SK-N-SH (cell line): ENCODE measurements around the gene RASL10A.

Experiments used
- CHD2 ChIP-seq: fragments of 150-350 bp; IDR thresholded peaks from 2 replicates; pipeline ENCODE4 v1.6.1; 2018; ENCODE audit warnings: low read length; ENCODE audit not compliant: partially characterized antibody
- EP300 ChIP-seq, 2 experiments: IDR thresholded peaks; 2 replicates each; pipeline versions ENCODE4 v1.4.0 to v1.6.1; 2012; ENCODE audit warnings: borderline replicate concordance in 1 of 2, low read depth in 1 of 2, low read length in 1 of 2
- EZH2phosphoT487 ChIP-seq: fragments of 200-600 bp; sonication (generic); IDR thresholded peaks from 2 replicates; pipeline ENCODE4 v1.6.1; 2017; ENCODE audit warnings: low read depth, mixed run types, mild to moderate bottlenecking, antibody characterized with exemption, moderate library complexity, borderline replicate concordance
- MXI1 ChIP-seq: IDR thresholded peaks from 2 replicates; pipeline ENCODE4 v1.6.1; 2012; ENCODE audit warnings: mild to moderate bottlenecking, low read depth, low read length, improper control_type of control experiment
- POLR2AphosphoS5 ChIP-seq: IDR thresholded peaks from 2 replicates; pipeline ENCODE4 v1.6.1; 2012; ENCODE audit warnings: low read depth, low read length
- RFX5 ChIP-seq: IDR thresholded peaks from 2 replicates; pipeline ENCODE4 v1.6.1; 2012; ENCODE audit warnings: mild to moderate bottlenecking, improper control_type of control experiment, low read length
- SMC3 ChIP-seq: IDR thresholded peaks from 2 replicates; pipeline ENCODE4 v1.6.1; 2012; ENCODE audit warnings: low read depth, low read length, improper control_type of control experiment
- YY1 ChIP-seq: IDR thresholded peaks from 2 replicates; pipeline ENCODE4 v1.4.0; 2012; ENCODE audit warnings: low read depth, mild to moderate bottlenecking
- TF ChIP-seq, protein P1 (sequence below): IDR thresholded peaks from 2 replicates; pipeline ENCODE4 v1.4.0; 2012; ENCODE audit warnings: low read depth
- TF ChIP-seq, protein P2 (sequence below): fragments of 200-600 bp; sonication (generic); IDR thresholded peaks from 2 replicates; pipeline ENCODE4 v1.6.1; 2017; ENCODE audit warnings: antibody characterized with exemption, mild to moderate bottlenecking, moderate library complexity
- TF ChIP-seq, protein P3 (sequence below): IDR thresholded peaks from 2 replicates; pipeline ENCODE4 v1.6.1; 2012; ENCODE audit warnings: mild to moderate bottlenecking, low read depth, low read length, moderate library complexity
- TF ChIP-seq, protein P4 (sequence below): fragments of 150-350 bp; IDR thresholded peaks from 2 replicates; pipeline ENCODE4 v1.6.1; 2017; ENCODE audit warnings: antibody characterized with exemption, low read length, low read depth, borderline replicate concordance

DNA sequence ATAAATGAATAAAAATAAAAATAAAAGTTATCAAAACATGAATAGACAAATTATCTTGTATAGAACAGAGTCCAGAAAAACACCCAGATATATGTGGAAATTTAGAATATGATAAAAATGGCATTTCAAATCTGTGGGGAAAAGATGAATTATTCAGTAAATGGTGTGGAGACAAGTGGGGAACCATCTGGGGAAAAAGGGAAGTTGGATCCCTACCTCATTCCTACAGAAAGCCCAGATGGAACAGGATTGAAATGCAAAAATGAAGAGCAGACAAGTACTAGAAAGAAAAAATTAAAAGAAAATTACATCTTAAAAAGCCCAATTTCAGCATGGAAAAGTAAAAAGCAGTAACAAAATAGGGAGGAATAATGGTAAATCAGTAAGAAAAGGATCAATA is 8.1 kb upstream of the RASL10A start:
- TF ChIP-seq, protein P1, sequence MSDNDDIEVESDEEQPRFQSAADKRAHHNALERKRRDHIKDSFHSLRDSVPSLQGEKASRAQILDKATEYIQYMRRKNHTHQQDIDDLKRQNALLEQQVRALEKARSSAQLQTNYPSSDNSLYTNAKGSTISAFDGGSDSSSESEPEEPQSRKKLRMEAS: no peak
- TF ChIP-seq, protein P2, sequence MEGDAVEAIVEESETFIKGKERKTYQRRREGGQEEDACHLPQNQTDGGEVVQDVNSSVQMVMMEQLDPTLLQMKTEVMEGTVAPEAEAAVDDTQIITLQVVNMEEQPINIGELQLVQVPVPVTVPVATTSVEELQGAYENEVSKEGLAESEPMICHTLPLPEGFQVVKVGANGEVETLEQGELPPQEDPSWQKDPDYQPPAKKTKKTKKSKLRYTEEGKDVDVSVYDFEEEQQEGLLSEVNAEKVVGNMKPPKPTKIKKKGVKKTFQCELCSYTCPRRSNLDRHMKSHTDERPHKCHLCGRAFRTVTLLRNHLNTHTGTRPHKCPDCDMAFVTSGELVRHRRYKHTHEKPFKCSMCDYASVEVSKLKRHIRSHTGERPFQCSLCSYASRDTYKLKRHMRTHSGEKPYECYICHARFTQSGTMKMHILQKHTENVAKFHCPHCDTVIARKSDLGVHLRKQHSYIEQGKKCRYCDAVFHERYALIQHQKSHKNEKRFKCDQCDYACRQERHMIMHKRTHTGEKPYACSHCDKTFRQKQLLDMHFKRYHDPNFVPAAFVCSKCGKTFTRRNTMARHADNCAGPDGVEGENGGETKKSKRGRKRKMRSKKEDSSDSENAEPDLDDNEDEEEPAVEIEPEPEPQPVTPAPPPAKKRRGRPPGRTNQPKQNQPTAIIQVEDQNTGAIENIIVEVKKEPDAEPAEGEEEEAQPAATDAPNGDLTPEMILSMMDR: no peak
- no peak for TF ChIP-seq MXI1
- no peak for TF ChIP-seq SMC3
- TF ChIP-seq, protein P3, sequence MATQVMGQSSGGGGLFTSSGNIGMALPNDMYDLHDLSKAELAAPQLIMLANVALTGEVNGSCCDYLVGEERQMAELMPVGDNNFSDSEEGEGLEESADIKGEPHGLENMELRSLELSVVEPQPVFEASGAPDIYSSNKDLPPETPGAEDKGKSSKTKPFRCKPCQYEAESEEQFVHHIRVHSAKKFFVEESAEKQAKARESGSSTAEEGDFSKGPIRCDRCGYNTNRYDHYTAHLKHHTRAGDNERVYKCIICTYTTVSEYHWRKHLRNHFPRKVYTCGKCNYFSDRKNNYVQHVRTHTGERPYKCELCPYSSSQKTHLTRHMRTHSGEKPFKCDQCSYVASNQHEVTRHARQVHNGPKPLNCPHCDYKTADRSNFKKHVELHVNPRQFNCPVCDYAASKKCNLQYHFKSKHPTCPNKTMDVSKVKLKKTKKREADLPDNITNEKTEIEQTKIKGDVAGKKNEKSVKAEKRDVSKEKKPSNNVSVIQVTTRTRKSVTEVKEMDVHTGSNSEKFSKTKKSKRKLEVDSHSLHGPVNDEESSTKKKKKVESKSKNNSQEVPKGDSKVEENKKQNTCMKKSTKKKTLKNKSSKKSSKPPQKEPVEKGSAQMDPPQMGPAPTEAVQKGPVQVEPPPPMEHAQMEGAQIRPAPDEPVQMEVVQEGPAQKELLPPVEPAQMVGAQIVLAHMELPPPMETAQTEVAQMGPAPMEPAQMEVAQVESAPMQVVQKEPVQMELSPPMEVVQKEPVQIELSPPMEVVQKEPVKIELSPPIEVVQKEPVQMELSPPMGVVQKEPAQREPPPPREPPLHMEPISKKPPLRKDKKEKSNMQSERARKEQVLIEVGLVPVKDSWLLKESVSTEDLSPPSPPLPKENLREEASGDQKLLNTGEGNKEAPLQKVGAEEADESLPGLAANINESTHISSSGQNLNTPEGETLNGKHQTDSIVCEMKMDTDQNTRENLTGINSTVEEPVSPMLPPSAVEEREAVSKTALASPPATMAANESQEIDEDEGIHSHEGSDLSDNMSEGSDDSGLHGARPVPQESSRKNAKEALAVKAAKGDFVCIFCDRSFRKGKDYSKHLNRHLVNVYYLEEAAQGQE: no peak
- no peak for TF ChIP-seq POLR2AphosphoS5
- TF ChIP-seq CHD2: no peak
- TF ChIP-seq EZH2phosphoT487: no peak
- TF ChIP-seq RFX5: no peak
- TF ChIP-seq YY1: no peak
- TF ChIP-seq EP300 (IDR thresholded peaks at IDR 0.05; ENCODE audit: borderline replicate concordance in 1 of 2, low read depth in 1 of 2, low read length in 1 of 2): no peak
- TF ChIP-seq, protein P4, sequence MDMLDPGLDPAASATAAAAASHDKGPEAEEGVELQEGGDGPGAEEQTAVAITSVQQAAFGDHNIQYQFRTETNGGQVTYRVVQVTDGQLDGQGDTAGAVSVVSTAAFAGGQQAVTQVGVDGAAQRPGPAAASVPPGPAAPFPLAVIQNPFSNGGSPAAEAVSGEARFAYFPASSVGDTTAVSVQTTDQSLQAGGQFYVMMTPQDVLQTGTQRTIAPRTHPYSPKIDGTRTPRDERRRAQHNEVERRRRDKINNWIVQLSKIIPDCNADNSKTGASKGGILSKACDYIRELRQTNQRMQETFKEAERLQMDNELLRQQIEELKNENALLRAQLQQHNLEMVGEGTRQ: no peak
